Activated T-cell treated with anti-CD3 and anti-CD28 coated beads, Interleukin-2, amount 50 U/mL, for 72 hours (primary cell): Measurements from ENCODE around the gene AP1S3. TPM values are rescaled to one million over a fixed set of nuclear protein-coding genes. Genes with fewer than 3 reads are reported as not detected.
"Not testable (repeated sequence)": the region's sequence is repeated elsewhere in the genome, so short reads cannot be mapped to it uniquely, and the experiment has no call there.

Experiments used
- ATAC-seq, 2 donors: fragments of 150-1000 bp; cut with Tn5 transposase; replicated peaks in 1 of 2; 2 replicates each; pipeline ENCODE4 v1.10.0; 2021; ENCODE audit warnings: moderate library complexity in 2 of 2, mild to moderate bottlenecking in 1 of 2
- DNase-seq, 2 donors: peaks; one replicate each; pipeline ENCODE4 v3.0.0; 2021 to 2022; ENCODE audit warnings: mixed read lengths in 1 of 2
- H3K27ac Mint-ChIP-seq: one replicate; pipeline ENCODE4 v1.8.0; 2022; ENCODE audit warnings: mild to moderate bottlenecking, moderate library complexity, mixed read lengths
- H3K27me3 Mint-ChIP-seq: one replicate; pipeline ENCODE4 v1.8.0; 2022; ENCODE audit warnings: low read depth, mixed read lengths
- H3K36me3 Mint-ChIP-seq, 2 donors: one replicate each; pipeline ENCODE4 v1.8.0; 2022; ENCODE audit warnings: mixed read lengths in 2 of 2, mild to moderate bottlenecking in 1 of 2; ENCODE audit not compliant: insufficient read depth in 2 of 2
- H3K4me1 Mint-ChIP-seq: one replicate; pipeline ENCODE4 v1.8.0; 2022; ENCODE audit warnings: low read depth, mixed read lengths
- H3K4me3 Mint-ChIP-seq, 2 donors: one replicate each; pipeline ENCODE4 v1.8.0; 2022; ENCODE audit warnings: mild to moderate bottlenecking in 2 of 2, mixed read lengths in 2 of 2, moderate library complexity in 2 of 2
- H3K9me3 Mint-ChIP-seq, 2 donors: one replicate each; pipeline ENCODE4 v1.8.0; 2022; ENCODE audit warnings: mixed read lengths in 2 of 2
- total RNA-seq, 2 donors: library from RNA; stranded (reverse); gene quantifications; one replicate each; pipeline ENCODE4 v1.2.3, GENCODE V29; 2022

Gene AP1S3
- 1 to 10 TPM; 5.2 to 5.6 TPM for total RNA-seq

DNA sequence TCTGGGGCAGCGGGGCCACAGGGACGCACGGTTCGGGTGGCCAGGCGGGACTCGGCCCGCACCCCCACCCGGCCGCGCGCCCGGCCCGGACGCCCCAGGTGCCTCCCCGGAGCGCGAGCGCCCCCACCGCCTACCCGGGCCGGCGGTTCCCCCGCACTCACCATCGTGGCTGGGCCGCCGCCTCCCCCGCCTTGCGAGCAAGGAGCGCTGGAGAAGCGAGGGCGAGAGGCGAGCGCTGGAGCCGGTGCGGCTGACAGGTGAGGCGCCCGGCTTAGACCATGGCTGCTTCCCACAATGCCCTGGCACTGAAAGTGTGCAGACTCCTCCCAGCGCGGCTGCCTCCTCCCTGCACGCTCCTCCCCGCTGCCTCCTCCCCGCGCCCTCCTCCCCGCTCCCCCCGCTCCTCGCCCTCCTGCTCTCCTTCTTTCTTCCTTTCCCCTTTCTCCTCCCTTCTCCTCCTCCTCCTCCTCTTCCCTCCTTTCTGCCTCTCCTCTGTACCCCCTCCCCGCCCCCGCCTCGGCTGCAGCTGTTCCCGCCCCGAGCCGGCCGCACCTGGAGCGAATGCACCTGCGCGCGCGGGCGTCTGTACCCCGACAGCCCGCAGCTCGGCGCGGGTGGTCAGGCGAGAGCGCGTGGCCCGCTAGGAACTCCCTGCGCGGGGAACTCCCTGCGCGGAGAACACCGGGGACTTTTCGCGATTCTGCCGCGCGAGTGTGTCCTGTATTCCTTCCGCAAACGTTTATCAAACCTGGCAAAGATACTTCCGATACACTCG, at the start of gene AP1S3:
Gene AP1S3, minus strand, starts transcription at position 296 of the 775 bp plus-strand sequence. Its CDS starts 132 bp downstream, at position 164.
- no peaks in the 10 kb centered on the region for H3K36me3 Mint-ChIP-seq
- H3K4me1 Mint-ChIP-seq: peaks cover 12% of the 10 kb centered on the region
- no peaks in the 10 kb centered on the region for H3K9me3 Mint-ChIP-seq
- H3K27me3 Mint-ChIP-seq: no peaks in the 10 kb centered on the region
- peak within 1 kb of the TSS; percentile 93 for H3K4me3 Mint-ChIP-seq
- H3K27ac Mint-ChIP-seq: peak within 1 kb of the TSS; percentile 76
- peak; percentile 76 to 82 for DNase-seq
- ATAC-seq: peak; percentile 94 to 95

DNA sequence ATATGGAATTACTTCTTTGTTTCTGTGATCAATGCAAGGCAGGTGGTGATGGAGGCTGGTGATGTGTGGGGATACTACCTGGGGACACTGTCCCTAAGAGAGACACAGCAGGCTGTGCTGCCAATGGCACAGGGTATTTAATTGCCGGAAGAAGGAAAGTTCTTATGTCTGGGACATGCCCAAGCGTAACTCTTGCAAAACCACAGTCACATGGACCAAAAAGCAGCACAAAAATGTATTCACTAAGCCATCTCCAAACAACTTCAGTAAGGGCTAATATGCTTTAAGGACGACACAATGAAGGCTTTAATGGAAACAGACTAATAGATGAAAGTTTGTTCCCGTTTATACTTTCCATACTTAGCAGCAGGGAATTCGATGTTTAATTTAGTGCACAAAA, 49.7 kb upstream of the AP1S3 start:
- Mint-ChIP-seq H3K36me3 (peaks cover 8 to 33% of the 10 kb centered on the region in 2 donors), H3K4me3 (no peak overlapping the region), H3K9me3 (peaks cover 0 to 3% of the 10 kb centered on the region in 2 donors), H3K4me1 (peaks cover 21% of the 10 kb centered on the region), H3K27me3 (no peaks in the 10 kb centered on the region), H3K27ac (peak overlapping the region; percentile 38)
- ATAC-seq (no peak), DNase-seq (no peak)

DNA sequence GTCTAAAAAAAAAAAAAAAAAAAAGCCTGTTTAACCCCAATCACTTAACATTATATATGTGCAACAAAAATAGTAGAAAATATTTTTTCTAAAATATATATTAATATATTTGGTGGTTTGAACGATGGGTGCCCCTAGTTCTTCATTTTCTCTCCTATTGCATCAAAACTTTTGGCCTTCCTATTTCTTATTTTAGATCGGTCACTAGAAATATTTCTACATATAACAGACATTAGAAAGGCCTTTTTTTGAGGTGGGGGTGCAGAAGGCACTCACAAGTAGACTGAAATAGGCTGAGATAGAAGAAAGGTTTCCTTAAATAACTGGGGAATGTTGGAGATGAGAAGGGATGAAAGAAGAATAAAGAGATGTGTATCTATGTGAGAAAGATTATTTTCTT, 49.3 kb upstream of the AP1S3 start:
- Mint-ChIP-seq H3K4me1 (peaks cover 21% of the 10 kb centered on the region), H3K27me3 (no peaks in the 10 kb centered on the region), H3K27ac (peak overlapping the region; percentile 38), H3K36me3 (peaks cover 9 to 33% of the 10 kb centered on the region in 2 donors), H3K9me3 (peaks cover 0 to 3% of the 10 kb centered on the region in 2 donors), H3K4me3 (no peak overlapping the region)
- DNase-seq: no peak
- ATAC-seq: no peak

DNA sequence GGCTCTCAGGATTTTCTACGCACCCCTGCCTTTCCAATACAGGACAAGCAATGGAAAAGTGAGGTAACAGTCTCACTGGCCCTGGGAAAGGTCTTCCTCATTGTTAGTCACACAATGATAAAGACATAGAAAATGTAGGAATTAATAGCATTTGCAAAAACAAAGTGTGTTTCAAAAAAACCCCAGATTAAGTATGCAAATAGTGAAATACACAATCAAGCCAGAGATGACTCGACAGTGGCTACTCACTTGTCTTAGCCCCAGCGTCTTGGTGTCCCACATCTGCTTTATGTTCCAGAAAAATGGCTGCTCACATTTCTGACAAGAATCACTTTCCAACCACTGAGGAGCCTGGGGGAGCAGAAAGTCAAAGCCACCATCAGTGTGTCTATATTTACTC, 47.0 kb upstream of the AP1S3 start:
- Mint-ChIP-seq H3K36me3 (peaks cover 12 to 32% of the 10 kb centered on the region in 2 donors), H3K9me3 (peaks cover 0 to under 1% of the 10 kb centered on the region in 2 donors), H3K27me3 (no peaks in the 10 kb centered on the region), H3K4me3 (no peak overlapping the region), H3K4me1 (peaks cover 18% of the 10 kb centered on the region), H3K27ac (peak overlapping the region; percentile 28)
- DNase-seq (no peak), ATAC-seq (peak; percentile 45 to 51)

DNA sequence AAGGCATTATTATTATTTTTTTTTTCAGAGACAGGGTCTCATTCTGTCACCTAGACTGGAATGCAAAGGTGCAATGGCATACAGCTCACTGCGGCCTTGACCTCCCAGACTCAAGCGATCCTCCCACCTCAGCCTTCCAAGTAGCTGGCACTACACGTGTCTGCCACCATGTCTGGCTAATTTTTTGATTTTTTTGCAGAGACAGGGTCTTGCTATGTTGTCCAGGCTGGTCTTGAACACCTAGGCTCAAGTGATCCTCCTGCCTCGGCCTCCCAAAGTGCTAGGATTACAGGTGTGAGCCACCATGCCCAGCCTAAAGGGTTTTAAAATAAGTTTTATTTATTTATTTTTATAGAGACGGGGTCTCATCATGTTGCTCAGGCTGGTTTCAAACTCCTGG, 45.3 kb upstream of the AP1S3 start:
- DNase-seq (no peak), ATAC-seq (no peak)
- Mint-ChIP-seq H3K36me3 (peaks cover 8 to 35% of the 10 kb centered on the region in 2 donors), H3K4me3 (no peak overlapping the region), H3K4me1 (peaks cover 12% of the 10 kb centered on the region), H3K27me3 (no peaks in the 10 kb centered on the region), H3K27ac (no peak overlapping the region), H3K9me3 (no peaks in the 10 kb centered on the region)

DNA sequence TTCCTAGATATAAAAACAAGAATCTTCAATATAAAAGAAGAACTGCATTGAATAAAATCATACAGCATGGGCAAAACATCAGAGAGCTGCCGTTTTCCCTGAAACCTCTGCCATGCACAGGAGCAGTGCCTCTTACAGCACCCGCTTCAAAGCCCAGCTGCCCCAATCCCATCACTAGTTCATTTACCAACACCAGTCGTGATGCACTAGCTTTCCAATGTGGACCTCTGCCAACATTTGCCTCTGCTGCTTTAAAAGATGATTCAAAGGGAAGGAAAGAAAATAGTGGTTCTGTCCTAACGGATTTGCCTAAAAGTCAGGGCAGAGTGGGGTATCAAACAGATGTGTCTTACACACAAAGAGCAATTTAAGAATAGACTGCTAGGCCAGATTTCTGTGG, 43.4 kb upstream of the AP1S3 start:
- Mint-ChIP-seq H3K36me3 (peaks cover 8 to 32% of the 10 kb centered on the region in 2 donors), H3K27me3 (no peaks in the 10 kb centered on the region), H3K4me1 (peaks cover 11% of the 10 kb centered on the region), H3K9me3 (no peaks in the 10 kb centered on the region), H3K4me3 (no peak overlapping the region), H3K27ac (peak overlapping the region; percentile 22)
- no peak for ATAC-seq
- DNase-seq: no peak

DNA sequence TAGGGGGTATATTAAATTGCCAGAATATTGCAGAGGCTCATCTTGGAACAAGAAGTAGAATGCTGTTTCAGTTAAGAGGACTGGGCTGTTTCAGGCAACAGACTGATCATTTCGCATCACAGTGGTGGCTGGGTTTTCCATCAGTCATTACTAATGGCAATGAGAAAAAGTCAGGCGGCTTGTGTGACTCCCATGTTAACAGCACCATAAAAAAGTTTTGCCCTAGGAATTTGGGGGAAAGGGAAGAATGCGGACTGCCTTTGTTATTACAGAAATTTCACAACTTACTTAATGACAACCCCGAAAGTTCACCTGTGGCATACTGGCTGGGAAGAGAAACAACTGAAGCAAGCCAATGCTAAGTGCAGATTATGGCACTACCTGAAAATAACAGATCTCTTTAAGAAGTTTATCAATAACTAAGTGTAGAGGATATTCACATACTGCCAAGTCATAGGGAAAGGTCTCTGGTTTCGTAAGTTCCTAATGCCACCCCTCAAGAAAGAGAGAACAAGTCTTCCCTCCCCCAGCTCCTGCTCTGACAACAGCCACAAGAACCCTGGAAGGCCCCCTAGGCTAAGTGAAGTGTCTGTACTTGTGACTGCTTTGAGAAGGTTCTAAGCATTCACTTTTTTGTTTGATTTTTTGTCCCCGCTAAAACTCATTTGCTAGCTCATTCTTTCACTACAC, 40.5 kb upstream of the AP1S3 start:
- Mint-ChIP-seq H3K9me3 (no peaks in the 10 kb centered on the region), H3K4me3 (no peak overlapping the region), H3K27me3 (no peaks in the 10 kb centered on the region), H3K4me1 (no peaks in the 10 kb centered on the region), H3K27ac (no peak overlapping the region), H3K36me3 (peaks cover 14 to 26% of the 10 kb centered on the region in 2 donors)
- ATAC-seq (no peak), DNase-seq (no peak)

DNA sequence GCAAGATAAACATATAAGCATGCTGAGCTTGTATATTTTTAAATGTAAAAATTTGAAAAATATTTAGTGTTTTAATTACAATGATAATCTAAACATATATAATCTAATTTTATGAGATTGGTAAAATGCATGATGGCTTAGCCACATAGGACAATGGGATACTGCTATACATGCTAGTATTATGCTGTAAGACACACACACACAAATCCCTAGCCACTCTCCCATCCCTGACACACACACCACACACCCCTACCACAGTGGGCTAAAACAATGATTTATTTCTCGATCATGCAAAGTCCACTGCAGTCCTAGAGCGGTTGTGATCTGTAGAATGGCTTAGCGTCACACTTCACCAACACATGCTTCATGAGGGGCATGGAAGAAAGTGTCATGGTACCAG, 36.3 kb upstream of the AP1S3 start:
- H3K4me3 Mint-ChIP-seq: no peak overlapping the region
- H3K27ac Mint-ChIP-seq: no peak overlapping the region
- ATAC-seq (no peak), DNase-seq (no peak)
- H3K27me3 Mint-ChIP-seq: no peaks in the 10 kb centered on the region
- no peaks in the 10 kb centered on the region for H3K9me3 Mint-ChIP-seq
- H3K36me3 Mint-ChIP-seq: peaks cover 11 to 18% of the 10 kb centered on the region in 2 donors
- H3K4me1 Mint-ChIP-seq: no peaks in the 10 kb centered on the region

DNA sequence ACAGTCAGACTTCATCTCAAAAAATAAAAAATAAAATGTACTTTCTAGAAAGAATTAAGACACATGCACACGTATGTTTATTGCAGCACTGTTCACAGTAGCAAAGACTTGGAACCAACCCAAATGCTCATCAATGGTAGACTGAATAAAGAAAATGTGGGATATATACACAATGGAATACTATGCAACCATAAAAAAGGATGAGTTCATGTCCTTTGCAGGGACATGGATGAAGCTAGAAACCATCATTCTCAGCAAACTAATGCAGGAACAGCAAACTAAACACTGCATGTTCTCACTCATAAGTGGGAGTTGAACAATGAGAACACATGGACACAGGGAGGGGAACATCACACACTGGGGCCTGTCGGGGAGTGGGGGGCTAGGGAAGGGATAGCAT, 35.4 kb upstream of the AP1S3 start:
- not testable (repeated sequence) for H3K4me3 Mint-ChIP-seq, H3K9me3 Mint-ChIP-seq, H3K27me3 Mint-ChIP-seq, DNase-seq, H3K27ac Mint-ChIP-seq, H3K4me1 Mint-ChIP-seq, ATAC-seq
- peaks cover 10 to 11% of the 10 kb centered on the region in 2 donors for H3K36me3 Mint-ChIP-seq

DNA sequence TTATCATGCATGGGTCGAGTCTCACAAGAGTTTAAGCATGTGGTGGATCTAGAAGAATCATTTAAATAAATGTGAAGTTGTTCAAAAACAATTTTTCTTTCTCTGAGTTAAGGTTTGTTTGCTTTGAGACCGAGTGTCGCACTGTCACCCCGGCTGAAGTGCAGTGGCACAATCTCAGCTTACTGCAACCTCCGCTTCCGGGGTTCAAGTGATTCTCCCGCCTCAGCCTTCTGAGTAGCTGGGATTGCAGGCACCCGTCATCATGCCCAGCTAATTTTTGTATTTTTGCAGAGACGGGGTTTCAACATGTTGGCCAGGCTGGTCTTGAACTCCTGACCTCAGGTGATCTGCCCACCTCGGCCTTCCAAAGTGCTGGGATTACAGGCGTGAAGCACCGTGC, 34.3 kb upstream of the AP1S3 start:
- peaks cover 5 to 11% of the 10 kb centered on the region in 2 donors for H3K36me3 Mint-ChIP-seq
- H3K27me3 Mint-ChIP-seq, H3K9me3 Mint-ChIP-seq, ATAC-seq, H3K4me3 Mint-ChIP-seq, DNase-seq, H3K4me1 Mint-ChIP-seq, H3K27ac Mint-ChIP-seq: not testable (repeated sequence)

DNA sequence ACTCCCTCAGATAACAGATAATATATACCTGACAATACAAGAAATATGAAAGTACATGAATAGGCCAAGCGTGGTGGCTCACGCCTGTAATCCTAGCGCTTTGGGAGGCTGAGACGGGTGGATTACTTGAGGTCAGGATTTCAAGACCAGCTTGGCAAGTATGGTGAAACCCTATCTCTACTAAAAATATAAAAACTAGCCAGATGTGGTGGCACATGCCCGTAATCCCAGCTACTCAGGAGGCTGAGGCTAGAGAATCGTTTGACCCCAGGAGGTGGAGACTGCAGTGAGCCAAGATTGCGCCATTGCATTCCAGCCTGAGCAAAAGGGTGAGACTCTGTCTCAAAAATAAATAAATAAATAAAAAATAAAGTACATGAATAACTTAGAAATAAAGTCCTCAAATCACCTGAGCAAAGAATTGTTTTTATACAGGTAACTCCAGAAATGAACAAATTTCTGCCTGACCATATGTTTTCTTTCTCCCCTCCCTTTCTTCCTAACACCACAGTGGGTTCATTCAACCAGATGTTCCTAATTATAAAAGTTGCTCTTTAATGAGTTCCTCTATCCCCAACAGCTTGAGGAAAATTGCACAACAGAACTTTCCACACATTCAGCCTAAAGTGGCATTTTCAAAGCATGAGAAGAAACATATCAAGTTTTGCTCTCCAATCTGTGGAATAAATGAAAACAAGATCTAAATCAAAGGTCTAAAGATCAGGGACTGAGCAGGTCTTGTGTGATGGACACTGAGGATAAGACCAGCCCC, 33.6 kb upstream of the AP1S3 start:
- H3K9me3 Mint-ChIP-seq: no peaks in the 10 kb centered on the region
- no peak for ATAC-seq
- H3K27me3 Mint-ChIP-seq: no peaks in the 10 kb centered on the region
- DNase-seq: no peak
- peaks cover 5 to 11% of the 10 kb centered on the region in 2 donors for H3K36me3 Mint-ChIP-seq
- H3K4me3 Mint-ChIP-seq: no peak overlapping the region
- no peak overlapping the region for H3K27ac Mint-ChIP-seq
- H3K4me1 Mint-ChIP-seq: peaks cover 6% of the 10 kb centered on the region

DNA sequence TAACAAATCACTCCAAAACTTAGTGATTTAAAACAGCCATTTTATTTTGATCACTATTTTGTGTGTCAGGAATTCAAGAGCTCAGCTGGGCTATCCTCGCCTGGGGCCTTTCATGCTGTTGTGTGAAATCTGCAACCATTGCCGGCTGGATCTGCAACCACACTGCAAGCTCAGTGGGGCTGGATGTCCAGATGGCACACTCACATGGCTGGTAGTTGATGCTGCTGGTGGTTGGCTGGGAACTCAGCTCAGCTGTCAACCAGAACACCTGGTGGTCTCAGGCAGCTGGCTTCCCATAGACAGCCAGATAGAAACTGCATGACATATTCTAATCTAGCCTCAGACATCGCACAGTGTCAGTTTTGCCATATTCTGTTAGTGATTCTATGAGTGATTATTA, 30.6 kb upstream of the AP1S3 start:
- Mint-ChIP-seq H3K27me3 (no peaks in the 10 kb centered on the region), H3K4me3 (no peak overlapping the region), H3K27ac (no peak overlapping the region), H3K4me1 (peaks cover 20% of the 10 kb centered on the region), H3K36me3 (peaks cover 2 to 6% of the 10 kb centered on the region in 2 donors), H3K9me3 (no peaks in the 10 kb centered on the region)
- ATAC-seq (no peak), DNase-seq (no peak)
